RWPE2 (cell line): ENCODE measurements around the gene GID8.

ENCODE experiments used
- ATAC-seq: fragments of 200-7000 bp; cut with Tn5 transposase; 3 replicates; pipeline ENCODE4 v1.9.1; 2021; ENCODE audit warnings: low read depth
- DNase-seq: peaks from one replicate; pipeline ENCODE4 v3.0.0-alpha.2; 2020; ENCODE audit warnings: low spot score
- H3K27ac ChIP-seq: fragments of 450-650 bp; 2 replicates; pipeline ENCODE4 v1.5.1; 2017; ENCODE audit warnings: mild to moderate bottlenecking; ENCODE audit not compliant: poor library complexity, severe bottlenecking
- H3K27me3 ChIP-seq: fragments of 250-450 bp; sonication (Bioruptor Pico); 2 replicates; pipeline ENCODE4 v1.5.1; 2021; ENCODE audit warnings: mild to moderate bottlenecking, moderate library complexity; ENCODE audit not compliant: insufficient read depth, poor library complexity, severe bottlenecking
- H3K36me3 ChIP-seq: fragments of 250-450 bp; sonication (Bioruptor Pico); 2 replicates; pipeline ENCODE4 v1.5.1; 2020; ENCODE audit warnings: low read depth, mild to moderate bottlenecking, moderate library complexity
- H3K4me1 ChIP-seq: fragments of 250-450 bp; sonication (Bioruptor Pico); 2 replicates; pipeline ENCODE4 v1.5.1; 2021; ENCODE audit warnings: mild to moderate bottlenecking, moderate library complexity; ENCODE audit not compliant: insufficient read depth, poor library complexity, severe bottlenecking
- H3K4me3 ChIP-seq: fragments of 250-450 bp; sonication (Bioruptor Pico); 2 replicates; pipeline ENCODE4 v1.5.1; 2021; ENCODE audit warnings: mild to moderate bottlenecking, moderate library complexity; ENCODE audit not compliant: severe bottlenecking
- H3K9me3 ChIP-seq: fragments of 250-450 bp; sonication (Bioruptor Pico); 2 replicates; pipeline ENCODE4 v1.5.1; 2021; ENCODE audit warnings: mild to moderate bottlenecking, moderate library complexity; ENCODE audit not compliant: severe bottlenecking
- CTCF ChIP-seq: fragments of 450-650 bp; IDR thresholded peaks from one replicate; pipeline ENCODE4 v1.5.1; 2017; ENCODE audit warnings: mild to moderate bottlenecking, moderate library complexity; ENCODE audit not compliant: poor library complexity, severe bottlenecking

Gene GID8

GRCh38 chr20:62943396-62943795 lies 5.4 kb downstream of the GID8 start:
- H3K36me3 ChIP-seq: peaks cover 77% of the 10 kb centered on the region
- H3K27me3 ChIP-seq: no peaks in the 10 kb centered on the region
- no peaks in the 10 kb centered on the region for H3K9me3 ChIP-seq
- no peak overlapping the region for H3K27ac ChIP-seq
- ATAC-seq (no peak), DNase-seq (peak; percentile 82)
- H3K4me1 ChIP-seq: peaks cover 8% of the 10 kb centered on the region
- no peak overlapping the region for H3K4me3 ChIP-seq
- no peak for TF ChIP-seq CTCF

GRCh38 chr20:62944184-62944583 lies 6.2 kb downstream of the GID8 start:
- Histone ChIP-seq H3K27ac (no peak overlapping the region), H3K27me3 (no peaks in the 10 kb centered on the region), H3K4me3 (no peak overlapping the region), H3K36me3 (peaks cover 83% of the 10 kb centered on the region), H3K9me3 (no peaks in the 10 kb centered on the region), H3K4me1 (peaks cover 7% of the 10 kb centered on the region)
- ATAC-seq (no peak), DNase-seq (peak; percentile 51)
- no peak for TF ChIP-seq CTCF

GRCh38 chr20:62944746-62945145 lies 6.8 kb downstream of the GID8 start:
- no peak overlapping the region for H3K4me3 ChIP-seq
- no peak for TF ChIP-seq CTCF
- H3K27ac ChIP-seq: no peak overlapping the region
- peak; percentile 69 for DNase-seq
- H3K36me3 ChIP-seq: peaks cover 86% of the 10 kb centered on the region
- no peaks in the 10 kb centered on the region for H3K9me3 ChIP-seq
- no peak for ATAC-seq
- H3K27me3 ChIP-seq: no peaks in the 10 kb centered on the region
- peaks cover 1% of the 10 kb centered on the region for H3K4me1 ChIP-seq

GRCh38 chr20:62945771-62946339 lies 7.9 kb downstream of the GID8 start:
- no peak for TF ChIP-seq CTCF
- DNase-seq (peak; percentile 78), ATAC-seq (no peak)
- Histone ChIP-seq H3K27me3 (no peaks in the 10 kb centered on the region), H3K4me1 (no peaks in the 10 kb centered on the region), H3K27ac (no peak overlapping the region), H3K36me3 (peaks cover 85% of the 10 kb centered on the region), H3K4me3 (no peak overlapping the region), H3K9me3 (no peaks in the 10 kb centered on the region)

GRCh38 chr20:62946918-62947317 lies 9.0 kb downstream of the GID8 start:
- H3K4me1 ChIP-seq: no peaks in the 10 kb centered on the region
- no peaks in the 10 kb centered on the region for H3K27me3 ChIP-seq
- no peak overlapping the region for H3K27ac ChIP-seq
- H3K9me3 ChIP-seq: no peaks in the 10 kb centered on the region
- no peak for TF ChIP-seq CTCF
- H3K4me3 ChIP-seq: no peak overlapping the region
- ATAC-seq (no peak), DNase-seq (peak; percentile 61)
- H3K36me3 ChIP-seq: peaks cover 74% of the 10 kb centered on the region
